ENCODE data around the gene ZNHIT2.
A peak's percentile ranks its signal among the peaks of the same experiment; 100 is the strongest.

GRCh38 chr11:65116370-65117205 is 913 bp downstream of the ZNHIT2 start:
- TF ChIP-seq FOXM1 (IDR thresholded peaks at IDR 0.05; ENCODE audit: borderline replicate concordance) (no peak), ELF4 (IDR thresholded peaks at IDR 0.05) (no peak), PKNOX1 (IDR thresholded peaks at IDR 0.05) (no peak), TARDBP (IDR thresholded peaks at IDR 0.05) (no peak), LEF1 (IDR thresholded peaks at IDR 0.05; ENCODE audit: borderline replicate concordance) (no peak), L3MBTL2 (conservative IDR thresholded peaks at IDR 0.05) (peak; percentile 94), SP1 (IDR thresholded peaks at IDR 0.05) (no peak), CTBP1 (IDR thresholded peaks at IDR 0.05; ENCODE audit: borderline replicate concordance) (no peak), HDGF (IDR thresholded peaks at IDR 0.05; ENCODE audit: borderline replicate concordance) (no peak), FOXK2 (IDR thresholded peaks at IDR 0.05) (no peak)

All from HEK293T (cell line).